T-helper 17 cell (primary cell): ENCODE measurements around the gene CCNK. TPM values are rescaled to one million over a fixed set of nuclear protein-coding genes. Genes with fewer than 3 reads are reported as not detected.
A peak's percentile ranks its signal among the peaks of the same experiment; 100 is the strongest.

Source experiments
- ATAC-seq: fragments of 150-1000 bp; cut with Tn5 transposase; 2 replicates; pipeline ENCODE4 v1.10.0; 2021; ENCODE audit warnings: mild to moderate bottlenecking, moderate library complexity
- DNase-seq, 3 donors: peaks; one replicate each; pipeline versions ENCODE4 v3.0.0 to v3.0.0-alpha.2; 2020 to 2021
- H3K9me3 ChIP-seq: one replicate; pipeline ENCODE4 v1.7.0; 2013; ENCODE audit warnings: low read length, mild to moderate bottlenecking; ENCODE audit not compliant: control insufficient read depth, poor library complexity, severe bottlenecking
- H3K27ac Mint-ChIP-seq: one replicate; pipeline ENCODE4 v1.8.0; 2022; ENCODE audit warnings: mild to moderate bottlenecking, moderate library complexity, mixed read lengths
- H3K27me3 Mint-ChIP-seq: one replicate; pipeline ENCODE4 v1.8.0; 2022; ENCODE audit warnings: mixed read lengths
- H3K36me3 Mint-ChIP-seq: one replicate; pipeline ENCODE4 v1.8.0; 2022; ENCODE audit warnings: low read depth, mixed read lengths
- H3K4me1 Mint-ChIP-seq: one replicate; pipeline ENCODE4 v1.8.0; 2022; ENCODE audit warnings: mild to moderate bottlenecking, mixed read lengths
- H3K4me3 Mint-ChIP-seq: one replicate; pipeline ENCODE4 v1.8.0; 2022; ENCODE audit warnings: mild to moderate bottlenecking, moderate library complexity, mixed read lengths
- total RNA-seq, 4 donors: library from RNA in 2 of 4; stranded (reverse) in 2 of 4; gene quantifications; one replicate each; pipeline ENCODE4 v1.2.3 and lab custom pipeline; 2022 to 2026

The CCNK gene
- total RNA-seq, 2 donors from 2014 or later: 138 to 141 TPM

DNA sequence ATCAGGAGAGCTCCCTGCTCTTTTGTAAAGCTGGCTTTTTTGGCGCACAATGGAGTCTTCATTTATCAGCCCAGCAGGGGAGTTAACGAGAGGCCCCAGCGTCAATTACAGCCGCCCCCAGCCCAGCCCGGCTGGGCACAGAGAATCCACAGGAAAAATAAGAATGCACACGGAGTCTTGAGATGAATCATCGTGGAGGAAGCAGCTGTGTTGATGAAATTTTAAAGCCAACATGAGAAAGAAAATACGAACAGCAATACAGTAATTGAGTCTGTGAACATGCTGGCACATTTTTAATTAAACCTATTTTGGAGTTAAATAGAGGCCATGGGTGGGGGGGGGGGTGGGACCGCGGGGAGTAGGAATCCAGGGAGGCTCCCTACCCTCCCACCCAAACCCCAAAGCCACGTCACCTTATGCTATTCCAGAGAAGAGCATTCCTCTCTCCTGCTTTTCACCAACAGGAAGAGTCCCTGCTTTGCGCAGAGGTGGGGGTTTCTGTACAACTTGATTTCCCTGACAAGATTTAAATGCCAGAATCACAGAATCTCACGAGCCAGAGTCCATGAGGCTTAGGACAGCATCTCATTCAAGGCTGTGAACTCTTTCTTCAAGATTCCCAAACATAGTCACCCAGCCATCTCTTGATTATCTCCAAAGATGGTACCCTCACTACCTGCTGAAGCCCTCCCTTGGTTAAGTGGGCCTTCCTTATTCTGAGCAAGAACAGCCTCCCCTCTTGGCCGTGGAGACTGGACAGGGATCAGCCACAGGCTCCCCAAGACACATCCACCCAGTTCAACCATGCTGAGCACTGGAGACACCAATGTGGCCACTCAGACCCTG lies 50.3 kb downstream of the CCNK start:
- Mint-ChIP-seq H3K36me3 (no peaks in the 10 kb centered on the region), H3K4me1 (no peaks in the 10 kb centered on the region), H3K27me3 (no peaks in the 10 kb centered on the region), H3K27ac (no peak overlapping the region), H3K4me3 (no peak overlapping the region)
- ATAC-seq: no peak
- DNase-seq: no peak
- no peaks in the 10 kb centered on the region for H3K9me3 ChIP-seq

DNA sequence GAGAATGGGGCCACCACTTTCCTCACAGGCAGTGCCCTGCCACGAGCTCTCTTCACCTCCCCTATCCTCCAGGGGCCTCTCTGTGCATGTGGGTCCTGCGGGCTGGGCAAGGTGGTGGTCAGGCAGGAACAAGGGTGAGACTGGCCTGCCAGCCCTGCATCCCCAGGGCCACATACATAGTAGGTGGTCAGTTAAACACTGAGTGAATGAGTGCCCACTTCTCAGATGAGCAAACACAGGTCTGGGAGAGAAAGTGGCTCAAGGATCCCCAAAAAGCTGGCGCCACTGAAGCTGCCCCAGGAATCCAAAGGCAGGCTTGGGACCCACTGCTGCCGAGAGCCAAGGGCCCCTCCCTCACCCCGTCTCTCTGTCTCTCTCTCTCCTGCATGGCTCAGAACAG lies 51.1 kb downstream of the CCNK start:
- DNase-seq (no peak), ATAC-seq (no peak)
- no peaks in the 10 kb centered on the region for H3K4me1 Mint-ChIP-seq
- peak overlapping the region; percentile 59 for H3K27ac Mint-ChIP-seq
- no peaks in the 10 kb centered on the region for H3K27me3 Mint-ChIP-seq
- no peak overlapping the region for H3K4me3 Mint-ChIP-seq
- no peaks in the 10 kb centered on the region for H3K9me3 ChIP-seq
- H3K36me3 Mint-ChIP-seq: no peaks in the 10 kb centered on the region

DNA sequence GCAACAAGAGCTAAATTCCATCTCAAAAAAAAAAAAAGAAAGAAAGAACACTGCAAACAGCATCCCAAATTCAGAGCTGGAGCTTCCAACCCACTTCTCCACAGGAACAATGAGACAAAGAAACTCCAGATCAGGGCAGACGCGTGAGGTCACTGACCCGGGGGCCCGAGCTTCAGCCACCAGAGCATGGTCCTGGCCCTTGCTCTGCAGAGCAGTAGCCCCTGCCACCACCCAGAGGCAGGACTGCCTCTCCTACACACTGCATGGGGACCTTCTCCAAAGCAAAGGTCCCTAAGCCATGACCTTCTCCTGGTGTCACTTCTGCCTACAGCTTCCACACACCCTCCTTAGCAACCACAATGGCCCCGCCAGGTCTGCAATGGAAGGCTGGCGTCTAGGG lies 53.1 kb downstream of the CCNK start:
- no peak overlapping the region for H3K27ac Mint-ChIP-seq
- no peak overlapping the region for H3K4me3 Mint-ChIP-seq
- H3K4me1 Mint-ChIP-seq: peaks cover 3% of the 10 kb centered on the region
- no peaks in the 10 kb centered on the region for H3K36me3 Mint-ChIP-seq
- no peaks in the 10 kb centered on the region for H3K9me3 ChIP-seq
- no peaks in the 10 kb centered on the region for H3K27me3 Mint-ChIP-seq
- ATAC-seq (no peak), DNase-seq (no peak)

DNA sequence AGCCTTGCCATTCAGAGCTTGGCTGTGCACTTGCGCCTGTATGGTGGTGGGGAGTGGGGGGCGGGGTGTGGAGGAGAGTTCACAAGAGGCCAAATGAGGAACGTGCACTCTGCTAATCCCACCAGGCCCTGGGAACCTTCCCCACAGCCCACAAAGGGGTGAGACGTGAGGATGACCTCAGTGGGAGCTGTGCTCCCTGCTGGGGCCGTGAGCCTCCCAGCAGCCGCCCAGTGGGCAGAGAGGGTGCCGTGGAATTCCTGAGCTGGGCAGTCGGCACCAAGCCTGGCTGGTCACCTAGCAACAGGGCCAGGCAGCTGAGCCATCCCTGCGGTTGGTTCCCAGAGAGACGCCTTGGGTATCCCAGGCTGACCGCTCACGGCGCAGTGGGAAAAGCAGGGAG lies 53.7 kb downstream of the CCNK start:
- Mint-ChIP-seq H3K4me1 (peaks cover 3% of the 10 kb centered on the region), H3K27me3 (no peaks in the 10 kb centered on the region), H3K27ac (no peak overlapping the region), H3K4me3 (no peak overlapping the region), H3K36me3 (no peaks in the 10 kb centered on the region)
- no peaks in the 10 kb centered on the region for H3K9me3 ChIP-seq
- DNase-seq (no peak), ATAC-seq (no peak)

DNA sequence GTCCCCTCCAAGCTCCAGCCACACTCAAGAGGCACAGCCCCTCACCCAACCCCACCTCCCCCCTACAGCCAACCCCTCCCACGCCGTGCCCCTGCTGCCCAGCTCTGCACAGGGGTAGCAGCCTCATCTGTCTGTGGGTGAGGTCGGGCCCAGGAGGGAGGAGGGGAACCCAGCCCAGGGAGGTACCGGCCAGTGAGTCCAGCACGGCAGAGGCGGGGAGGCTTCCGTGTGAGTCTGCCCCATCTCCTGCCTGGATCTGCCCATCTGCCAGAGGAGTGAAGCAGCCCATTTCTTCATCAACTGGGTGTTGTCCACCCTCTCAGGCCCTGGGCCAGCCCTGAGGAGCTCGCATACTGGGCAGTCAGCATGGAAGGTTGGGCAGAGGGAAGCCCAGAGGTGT lies 54.2 kb downstream of the CCNK start:
- no peak for DNase-seq
- Mint-ChIP-seq H3K27ac (no peak overlapping the region), H3K4me1 (peaks cover 3% of the 10 kb centered on the region)

DNA sequence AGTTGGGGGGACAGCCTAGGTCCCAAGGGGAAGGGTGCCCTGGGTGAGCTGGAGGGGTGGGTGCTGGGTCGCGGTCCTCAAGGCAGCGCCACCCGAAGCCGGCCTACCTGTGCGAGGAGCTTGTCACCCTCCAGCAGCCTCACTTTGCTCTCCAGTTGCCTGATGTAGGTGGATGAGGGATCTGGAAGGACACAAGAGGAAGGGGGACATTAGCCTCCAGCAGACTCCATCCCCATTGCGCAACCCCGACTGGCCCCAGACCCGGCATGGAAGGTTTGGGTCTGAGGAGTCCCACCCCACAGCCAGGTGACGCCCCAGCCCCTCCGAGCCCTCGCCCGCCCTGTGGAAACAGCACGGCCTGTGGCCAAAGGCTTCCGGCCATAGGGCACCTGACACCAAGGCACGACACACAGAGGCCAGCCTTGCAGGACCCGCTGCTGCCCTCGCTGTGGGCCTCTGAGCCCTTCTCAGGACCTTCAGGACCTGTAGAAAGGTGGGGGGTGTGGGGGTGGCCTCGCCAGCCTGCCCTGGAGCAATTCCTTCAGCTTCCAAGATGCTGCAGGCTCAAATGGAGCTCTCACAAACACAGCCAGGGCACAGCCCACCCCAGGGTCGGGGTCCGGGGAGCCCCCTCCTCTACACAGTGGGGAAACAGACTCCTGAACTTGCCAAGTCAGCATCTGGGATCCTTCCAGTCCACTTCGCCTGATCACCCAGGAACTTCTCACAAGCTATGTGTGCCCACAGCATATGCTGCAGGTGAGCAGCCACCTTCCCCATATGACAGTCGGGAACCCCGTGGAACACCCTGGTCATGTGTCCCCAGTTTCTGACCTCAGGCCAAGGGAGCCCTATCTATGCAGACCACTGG lies 54.9 kb downstream of the CCNK start:
- DNase-seq: no peak
- no peaks in the 10 kb centered on the region for H3K9me3 ChIP-seq
- ATAC-seq: no peak
- H3K27me3 Mint-ChIP-seq: no peaks in the 10 kb centered on the region
- H3K4me1 Mint-ChIP-seq: peaks cover 4% of the 10 kb centered on the region
- H3K27ac Mint-ChIP-seq: no peak overlapping the region
- H3K36me3 Mint-ChIP-seq: no peaks in the 10 kb centered on the region
- H3K4me3 Mint-ChIP-seq: no peak overlapping the region

More for the DNA sequence above, 54.2 kb downstream of the CCNK start:
- H3K9me3 ChIP-seq: no peaks in the 10 kb centered on the region
- Mint-ChIP-seq H3K4me3 (no peak overlapping the region), H3K27me3 (no peaks in the 10 kb centered on the region), H3K36me3 (no peaks in the 10 kb centered on the region)
- ATAC-seq: no peak

DNA sequence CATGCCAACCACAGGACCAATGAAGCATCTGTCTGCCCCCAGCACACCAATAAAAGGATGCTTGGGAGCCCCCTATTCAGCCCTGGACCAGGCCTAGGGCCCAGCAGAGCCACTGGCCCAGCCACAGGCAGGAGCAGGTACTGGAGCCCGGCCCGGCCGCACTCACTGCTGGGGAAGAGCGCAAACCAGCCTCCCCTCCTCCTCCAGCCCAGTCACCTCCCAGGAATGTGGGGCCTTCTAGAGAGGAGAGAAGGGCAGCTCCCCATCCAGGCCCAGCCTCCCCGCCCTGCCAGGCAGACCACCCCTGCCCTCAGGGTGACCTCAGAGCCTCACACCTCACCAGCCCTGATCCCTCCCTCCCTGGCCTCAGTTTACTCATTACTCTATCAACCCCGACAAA lies 56.2 kb downstream of the CCNK start:
- Mint-ChIP-seq H3K4me1 (peaks cover 11% of the 10 kb centered on the region), H3K27me3 (no peaks in the 10 kb centered on the region), H3K27ac (no peak overlapping the region), H3K36me3 (no peaks in the 10 kb centered on the region), H3K4me3 (no peak overlapping the region)
- no peak for DNase-seq
- ATAC-seq: no peak
- no peaks in the 10 kb centered on the region for H3K9me3 ChIP-seq

DNA sequence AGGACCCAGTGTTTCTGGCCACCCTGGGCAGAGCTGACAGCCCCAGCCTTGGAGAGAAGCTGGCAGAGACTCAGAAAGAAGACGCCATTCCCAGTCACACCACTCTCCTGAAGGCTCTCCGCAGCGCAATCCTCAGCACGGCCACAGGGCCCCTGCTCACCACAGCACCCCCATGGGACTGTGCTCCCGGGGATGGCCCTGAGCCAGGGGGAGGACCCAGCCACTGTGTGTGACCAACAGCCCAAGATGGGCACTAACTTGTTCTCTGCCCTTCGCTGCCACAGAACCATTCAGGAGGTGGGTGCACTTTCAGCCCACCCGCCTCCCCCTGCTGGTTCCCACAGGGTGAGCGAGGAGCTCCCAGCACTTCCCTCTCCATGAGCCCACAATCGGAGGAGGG lies 57.1 kb downstream of the CCNK start:
- no peaks in the 10 kb centered on the region for H3K9me3 ChIP-seq
- Mint-ChIP-seq H3K27me3 (no peaks in the 10 kb centered on the region), H3K36me3 (no peaks in the 10 kb centered on the region), H3K4me1 (peaks cover 13% of the 10 kb centered on the region), H3K4me3 (no peak overlapping the region), H3K27ac (no peak overlapping the region)
- ATAC-seq (no peak), DNase-seq (no peak)

DNA sequence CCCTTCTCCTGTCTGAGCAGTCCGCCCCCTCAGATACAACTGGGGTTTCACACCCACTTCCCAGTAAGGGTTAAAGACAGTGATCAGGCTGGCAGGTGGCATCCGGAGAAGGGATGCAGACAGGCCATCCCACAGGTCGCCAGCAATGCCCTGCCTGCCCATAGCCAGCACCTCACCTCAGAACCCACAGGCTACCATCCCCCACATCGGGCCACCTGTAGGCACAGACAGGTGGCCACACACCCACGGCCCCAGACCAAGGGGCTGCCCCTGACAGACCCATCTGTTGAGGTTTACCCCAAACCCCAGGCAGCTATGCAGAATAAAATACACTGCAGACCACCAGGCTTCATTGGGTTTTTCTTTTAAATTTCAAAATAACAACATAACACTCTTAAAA lies 57.5 kb downstream of the CCNK start:
- no peak overlapping the region for H3K4me3 Mint-ChIP-seq
- no peaks in the 10 kb centered on the region for H3K36me3 Mint-ChIP-seq
- H3K4me1 Mint-ChIP-seq: peaks cover 15% of the 10 kb centered on the region
- H3K9me3 ChIP-seq: no peaks in the 10 kb centered on the region
- H3K27me3 Mint-ChIP-seq: no peaks in the 10 kb centered on the region
- no peak for ATAC-seq
- H3K27ac Mint-ChIP-seq: no peak overlapping the region
- no peak for DNase-seq

DNA sequence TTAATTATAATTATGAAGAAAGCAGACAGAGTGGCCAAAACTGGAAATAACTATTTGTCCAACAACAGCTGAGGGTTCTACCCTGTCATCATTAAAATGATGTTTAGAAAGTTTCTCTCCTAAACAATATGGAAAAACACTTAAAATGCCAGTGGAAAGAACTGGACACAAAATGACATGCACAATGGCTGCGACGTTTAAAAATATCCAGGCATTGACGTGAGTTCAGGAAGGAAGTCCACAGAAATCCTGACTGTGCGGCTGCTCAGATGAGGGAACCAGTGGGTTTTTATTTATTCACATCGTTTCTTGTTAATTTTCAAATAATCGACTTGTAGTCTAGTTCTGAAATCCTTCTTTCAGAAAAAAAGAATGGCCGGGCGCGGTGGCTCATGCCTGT lies 58.3 kb downstream of the CCNK start:
- ATAC-seq (no peak), DNase-seq (no peak)
- peaks cover 15% of the 10 kb centered on the region for H3K4me1 Mint-ChIP-seq
- no peaks in the 10 kb centered on the region for H3K36me3 Mint-ChIP-seq
- H3K4me3 Mint-ChIP-seq: no peak overlapping the region
- no peaks in the 10 kb centered on the region for H3K27me3 Mint-ChIP-seq
- no peaks in the 10 kb centered on the region for H3K9me3 ChIP-seq
- H3K27ac Mint-ChIP-seq: no peak overlapping the region

DNA sequence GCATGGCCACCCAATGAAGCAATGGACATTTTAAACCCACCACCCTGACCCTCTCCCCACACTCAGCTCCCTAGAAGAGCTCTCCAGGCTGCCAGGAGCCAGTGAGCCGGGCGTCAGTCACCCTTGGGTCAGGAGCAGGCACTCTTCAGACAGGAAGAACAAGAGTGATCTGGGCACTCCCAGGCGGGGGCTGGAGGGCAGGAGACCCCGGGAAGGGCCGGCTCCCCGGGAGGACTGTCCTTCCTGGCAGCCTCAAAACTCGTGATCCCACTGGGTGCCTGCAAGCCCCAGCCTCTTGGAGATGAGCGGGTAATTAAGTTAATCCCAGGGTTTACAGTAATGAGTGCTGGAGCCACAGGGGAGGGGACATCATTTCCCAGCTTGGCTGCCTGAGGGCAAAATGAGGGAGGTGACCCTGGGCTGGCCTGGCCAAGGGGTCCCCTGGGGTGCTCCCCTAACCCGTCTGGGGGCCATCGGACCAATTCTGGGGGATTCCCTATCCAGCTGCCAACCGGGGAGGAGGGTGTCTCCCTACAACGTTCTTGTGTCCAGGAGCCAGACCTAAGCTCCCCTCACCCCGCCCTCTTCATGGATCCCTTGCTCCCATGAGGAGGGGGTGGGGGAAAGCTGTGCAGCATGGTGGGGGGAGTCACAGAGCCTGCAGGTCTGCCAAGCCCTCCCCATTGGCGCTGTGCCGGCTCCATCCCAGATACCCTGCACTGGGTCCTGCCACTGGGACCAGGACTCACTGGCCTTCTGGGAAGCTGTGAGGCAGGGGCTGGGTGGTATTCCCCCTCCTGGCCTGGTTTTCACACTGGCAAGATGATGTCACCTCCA lies 59.2 kb downstream of the CCNK start:
- ATAC-seq (no peak), DNase-seq (no peak)
- H3K9me3 ChIP-seq: no peaks in the 10 kb centered on the region
- H3K36me3 Mint-ChIP-seq: no peaks in the 10 kb centered on the region
- H3K4me1 Mint-ChIP-seq: peaks cover 18% of the 10 kb centered on the region
- H3K27ac Mint-ChIP-seq: no peak overlapping the region
- no peak overlapping the region for H3K4me3 Mint-ChIP-seq
- no peaks in the 10 kb centered on the region for H3K27me3 Mint-ChIP-seq

DNA sequence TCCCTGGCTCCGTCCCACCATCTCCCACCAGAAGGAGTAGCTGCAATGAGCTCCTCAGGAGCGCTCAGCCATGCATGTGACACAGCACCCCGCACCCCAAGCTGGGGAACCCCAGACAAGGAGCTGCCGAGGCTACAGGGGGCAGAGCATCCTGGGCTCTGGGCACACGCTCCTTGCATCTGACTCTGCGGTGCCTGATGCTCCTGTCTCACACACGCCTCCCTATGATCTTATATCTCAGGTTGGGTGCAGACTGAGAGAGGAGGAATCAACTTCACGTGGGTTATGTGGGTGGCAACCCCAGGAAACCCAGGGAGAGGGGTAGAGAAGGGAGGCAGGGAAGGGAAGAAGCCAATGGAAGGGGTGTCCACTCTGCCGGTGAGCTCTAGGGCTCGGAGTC lies 60.0 kb downstream of the CCNK start:
- no peaks in the 10 kb centered on the region for H3K9me3 ChIP-seq
- Mint-ChIP-seq H3K36me3 (no peaks in the 10 kb centered on the region), H3K4me1 (peaks cover 21% of the 10 kb centered on the region), H3K27me3 (no peaks in the 10 kb centered on the region), H3K27ac (no peak overlapping the region), H3K4me3 (no peak overlapping the region)
- ATAC-seq (no peak), DNase-seq (no peak)
